Parathyroid adenoma (tissue), 2 donors: Measurements from ENCODE around the gene HSPBP1.
"Not testable (repeated sequence)": the region's sequence is repeated elsewhere in the genome, so short reads cannot be mapped to it uniquely, and the experiment has no call there.

Source experiments
- H2AFZ ChIP-seq: fragments of 300-600 bp; sonication (generic); one replicate; pipeline ENCODE4 v1.7.0; 2017; ENCODE audit warnings: antibody characterized with exemption, mild to moderate bottlenecking
- H3K27ac ChIP-seq: fragments of 300-600 bp; sonication (generic); one replicate; pipeline ENCODE4 v1.7.0; 2017
- H3K27me3 ChIP-seq: fragments of 300-600 bp; sonication (generic); one replicate; pipeline ENCODE4 v1.7.0; 2017; ENCODE audit warnings: low read length; ENCODE audit not compliant: control insufficient read depth, insufficient read depth
- H3K36me3 ChIP-seq: fragments of 300-600 bp; sonication (generic); one replicate; pipeline ENCODE4 v1.7.0; 2017; ENCODE audit warnings: low read length; ENCODE audit not compliant: control insufficient read depth, insufficient read depth
- H3K4me1 ChIP-seq: fragments of 300-600 bp; sonication (generic); one replicate; pipeline ENCODE4 v1.7.0; 2017; ENCODE audit warnings: control low read depth
- H3K4me2 ChIP-seq: fragments of 300-600 bp; sonication (generic); one replicate; pipeline ENCODE4 v1.7.0; 2017; ENCODE audit warnings: low read length
- H3K4me3 ChIP-seq: fragments of 300-600 bp; sonication (generic); one replicate; pipeline ENCODE4 v1.7.0; 2017; ENCODE audit warnings: low read depth, low read length
- H3K79me2 ChIP-seq: fragments of 300-600 bp; sonication (generic); one replicate; pipeline ENCODE4 v1.7.0; 2017; ENCODE audit warnings: control low read depth
- H3K9ac ChIP-seq: fragments of 300-600 bp; sonication (generic); one replicate; pipeline ENCODE4 v1.7.0; 2017; ENCODE audit warnings: mild to moderate bottlenecking
- H3K9me3 ChIP-seq: fragments of 300-600 bp; sonication (generic); one replicate; pipeline ENCODE4 v1.7.0; 2017; ENCODE audit warnings: low read length; ENCODE audit not compliant: control insufficient read depth
- TF ChIP-seq, protein P1 (sequence below): fragments of 300-600 bp; sonication (generic); IDR thresholded peaks from one replicate; pipeline ENCODE4 v1.7.0; 2017; ENCODE audit warnings: antibody characterized with exemption, mild to moderate bottlenecking
- donor health status: primary hyperparathyroidism.

Gene HSPBP1, protein sequence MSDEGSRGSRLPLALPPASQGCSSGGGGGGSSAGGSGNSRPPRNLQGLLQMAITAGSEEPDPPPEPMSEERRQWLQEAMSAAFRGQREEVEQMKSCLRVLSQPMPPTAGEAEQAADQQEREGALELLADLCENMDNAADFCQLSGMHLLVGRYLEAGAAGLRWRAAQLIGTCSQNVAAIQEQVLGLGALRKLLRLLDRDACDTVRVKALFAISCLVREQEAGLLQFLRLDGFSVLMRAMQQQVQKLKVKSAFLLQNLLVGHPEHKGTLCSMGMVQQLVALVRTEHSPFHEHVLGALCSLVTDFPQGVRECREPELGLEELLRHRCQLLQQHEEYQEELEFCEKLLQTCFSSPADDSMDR

DNA sequence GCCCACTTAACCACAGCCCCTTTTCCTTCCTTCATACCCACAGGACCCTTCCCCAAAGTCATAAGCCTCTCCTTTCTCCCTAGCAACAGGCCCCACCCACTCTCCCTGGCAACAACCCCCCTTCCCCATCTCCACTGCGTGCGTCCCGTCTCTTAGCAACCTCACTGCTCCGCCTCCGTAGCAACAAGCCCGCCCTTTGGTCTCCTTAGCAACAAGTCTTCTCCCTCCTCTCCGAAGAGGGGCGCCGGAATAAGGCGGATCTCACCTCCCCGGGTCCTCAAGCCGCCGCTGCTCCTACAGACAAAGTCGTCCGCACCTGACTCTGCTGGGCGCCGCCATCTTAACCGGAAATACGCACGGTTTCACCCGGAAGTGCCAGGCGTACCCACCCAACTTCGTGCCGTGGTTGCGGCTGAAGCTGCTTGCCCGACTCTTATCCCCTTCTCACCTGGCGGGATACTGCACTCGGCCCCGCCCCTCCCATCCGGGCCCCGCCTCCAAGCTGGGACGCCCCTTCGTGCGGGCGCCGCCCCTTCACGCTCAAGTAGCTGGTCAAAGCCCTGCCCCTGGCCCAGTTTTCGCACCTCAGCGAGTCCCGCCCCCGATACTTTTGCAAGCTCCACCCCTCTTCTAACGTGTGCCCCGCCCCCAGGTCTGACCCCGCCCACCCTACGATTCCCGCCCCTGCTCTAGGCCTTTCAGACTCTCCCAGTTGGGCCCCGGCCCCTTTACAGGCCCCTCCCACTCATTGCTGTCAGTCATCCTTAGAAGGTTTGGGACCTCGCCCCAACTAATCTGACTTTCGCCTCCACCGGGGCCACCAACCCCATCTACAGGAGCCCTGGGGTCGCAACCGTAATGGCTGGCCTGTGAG is at the start of gene HSPBP1:
HSPBP1 (minus strand) TSS at position 341 of the 874 bp plus-strand sequence. CDS start 502 bp downstream, outside the sequence.
- H3K36me3 ChIP-seq = no peaks in the 10 kb centered on the region
- H3K79me2 ChIP-seq = no peaks in the 10 kb centered on the region
- H3K27ac ChIP-seq = peak within 1 kb of the TSS; percentile 79
- peaks cover 11% of the 10 kb centered on the region for H3K4me1 ChIP-seq
- no peaks in the 10 kb centered on the region for H3K27me3 ChIP-seq
- peak within 1 kb of the TSS; percentile 76 for H3K4me2 ChIP-seq
- H3K9me3 ChIP-seq = no peaks in the 10 kb centered on the region
- peak within 1 kb of the TSS; percentile 85 for H2AFZ ChIP-seq
- H3K9ac ChIP-seq = peak within 1 kb of the TSS; percentile 23
- TF ChIP-seq, protein P1, sequence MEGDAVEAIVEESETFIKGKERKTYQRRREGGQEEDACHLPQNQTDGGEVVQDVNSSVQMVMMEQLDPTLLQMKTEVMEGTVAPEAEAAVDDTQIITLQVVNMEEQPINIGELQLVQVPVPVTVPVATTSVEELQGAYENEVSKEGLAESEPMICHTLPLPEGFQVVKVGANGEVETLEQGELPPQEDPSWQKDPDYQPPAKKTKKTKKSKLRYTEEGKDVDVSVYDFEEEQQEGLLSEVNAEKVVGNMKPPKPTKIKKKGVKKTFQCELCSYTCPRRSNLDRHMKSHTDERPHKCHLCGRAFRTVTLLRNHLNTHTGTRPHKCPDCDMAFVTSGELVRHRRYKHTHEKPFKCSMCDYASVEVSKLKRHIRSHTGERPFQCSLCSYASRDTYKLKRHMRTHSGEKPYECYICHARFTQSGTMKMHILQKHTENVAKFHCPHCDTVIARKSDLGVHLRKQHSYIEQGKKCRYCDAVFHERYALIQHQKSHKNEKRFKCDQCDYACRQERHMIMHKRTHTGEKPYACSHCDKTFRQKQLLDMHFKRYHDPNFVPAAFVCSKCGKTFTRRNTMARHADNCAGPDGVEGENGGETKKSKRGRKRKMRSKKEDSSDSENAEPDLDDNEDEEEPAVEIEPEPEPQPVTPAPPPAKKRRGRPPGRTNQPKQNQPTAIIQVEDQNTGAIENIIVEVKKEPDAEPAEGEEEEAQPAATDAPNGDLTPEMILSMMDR = no peak
- peak within 1 kb of the TSS; percentile 69 for H3K4me3 ChIP-seq

DNA sequence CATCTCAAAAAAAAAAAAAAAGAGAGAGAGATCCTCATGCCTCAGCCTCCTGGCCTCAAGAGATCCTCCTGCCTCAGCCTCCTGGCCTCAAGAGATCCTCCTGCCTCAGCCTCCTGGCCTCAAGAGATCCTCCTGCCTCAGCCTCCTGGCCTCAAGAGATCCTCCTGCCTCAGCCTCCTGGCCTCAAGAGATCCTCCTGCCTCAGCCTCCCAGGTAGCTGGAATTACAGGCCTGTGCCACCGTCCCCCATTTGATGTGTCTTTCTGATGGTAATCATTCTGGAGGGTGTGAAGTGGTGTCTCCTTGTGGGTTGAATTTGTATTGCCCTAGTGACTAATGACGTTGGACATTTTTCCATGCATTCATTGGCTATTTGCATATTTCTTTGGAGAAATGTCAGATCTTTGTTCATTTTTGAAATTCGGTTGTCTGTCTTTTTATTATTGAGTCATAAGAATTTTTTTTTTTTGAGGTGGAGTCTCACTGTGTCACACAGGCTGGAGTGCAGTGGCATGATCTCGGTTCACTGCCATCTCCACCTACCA is 48.9 kb upstream of the HSPBP1 start:
- H3K27me3 ChIP-seq, H3K4me2 ChIP-seq, H3K4me3 ChIP-seq, H3K9ac ChIP-seq, H3K36me3 ChIP-seq, H3K27ac ChIP-seq, H2AFZ ChIP-seq, H3K79me2 ChIP-seq, H3K4me1 ChIP-seq, H3K9me3 ChIP-seq: not testable (repeated sequence)

DNA sequence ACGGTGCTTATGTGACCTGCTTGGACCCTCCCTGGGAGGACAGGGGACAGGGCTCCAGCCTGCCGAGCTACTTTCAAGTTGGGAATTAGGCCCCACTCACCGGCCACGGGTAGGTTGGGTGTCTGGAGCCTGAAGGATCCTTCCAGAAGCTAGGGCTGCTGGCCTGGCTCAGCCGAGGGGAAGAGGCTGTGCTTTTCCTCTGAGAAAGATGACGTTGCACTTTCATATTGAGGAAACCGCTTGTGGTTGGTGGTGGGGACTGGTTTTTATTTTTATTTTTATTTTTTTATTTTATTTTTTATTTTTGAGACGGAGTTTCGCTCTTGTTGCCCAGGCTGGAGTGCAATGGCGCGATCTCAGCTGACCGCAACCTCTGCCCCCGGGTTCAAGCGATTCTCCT is 45.3 kb upstream of the HSPBP1 start, which contains the start of gene TMEM150B:
TMEM150B (minus strand) TSS at position 170 of the 400 bp plus-strand sequence. CDS start 4,305 bp downstream, outside the sequence.
- no peak within 1 kb of the TSS for H3K4me3 ChIP-seq
- H3K27ac ChIP-seq = no peak within 1 kb of the TSS
- no peak within 1 kb of the TSS for H3K9ac ChIP-seq
- H3K9me3 ChIP-seq = no peaks in the 10 kb centered on the region
- no peaks in the 10 kb centered on the region for H3K36me3 ChIP-seq
- TF ChIP-seq, protein P1 = no peak
- no peaks in the 10 kb centered on the region for H3K4me1 ChIP-seq
- H2AFZ ChIP-seq = no peak within 1 kb of the TSS
- no peak within 1 kb of the TSS for H3K4me2 ChIP-seq
- H3K79me2 ChIP-seq = no peaks in the 10 kb centered on the region
- no peaks in the 10 kb centered on the region for H3K27me3 ChIP-seq

DNA sequence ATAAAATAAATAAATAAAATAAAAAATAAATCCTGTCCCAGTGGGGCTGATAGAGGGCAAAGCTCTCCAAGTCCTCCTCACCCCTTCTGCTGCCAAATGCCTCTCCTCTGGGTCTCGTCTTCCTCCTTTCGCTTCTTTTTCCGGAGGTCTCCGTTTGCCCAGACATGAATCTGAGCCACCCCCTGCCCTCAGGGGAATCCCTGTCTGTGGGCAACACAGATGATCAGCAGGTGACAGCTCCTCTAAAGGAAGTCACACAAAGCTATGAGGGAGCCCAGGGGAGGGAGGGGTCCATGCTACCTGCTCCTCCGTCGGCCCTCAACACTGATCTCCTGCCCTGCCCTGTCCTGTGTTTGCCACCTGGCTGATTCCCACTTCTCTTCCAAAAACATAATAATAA is 44.8 kb upstream of the HSPBP1 start:
- Histone ChIP-seq H3K27ac (no peak overlapping the region), H3K4me2 (no peak overlapping the region), H3K4me1 (no peaks in the 10 kb centered on the region), H2AFZ (no peak overlapping the region), H3K79me2 (no peaks in the 10 kb centered on the region), H3K27me3 (no peaks in the 10 kb centered on the region), H3K9ac (no peak overlapping the region), H3K9me3 (no peaks in the 10 kb centered on the region), H3K36me3 (no peaks in the 10 kb centered on the region), H3K4me3 (no peak overlapping the region)
- TF ChIP-seq, protein P1 = no peak
